CD4-positive, alpha-beta T cell treated with Interleukin-12 subunit alpha and Interleukin-12 subunit beta, for 1 hour (primary cell): ENCODE data around the gene IER5L.
"Not testable (repeated sequence)": the region's sequence is repeated elsewhere in the genome, so short reads cannot be mapped to it uniquely, and the experiment has no call there.

Experiments
- DNase-seq: peaks from one replicate; pipeline ENCODE4 v3.0.0-alpha.2; 2020

IER5L gene

GRCh38 chr9:129138144-129138462 lies 40.0 kb downstream of the IER5L start:
- no peak for DNase-seq

- no peak for DNase-seq
Observed at GRCh38 chr9:129137292-129138143, 40.5 kb downstream of the IER5L start.

DNA sequence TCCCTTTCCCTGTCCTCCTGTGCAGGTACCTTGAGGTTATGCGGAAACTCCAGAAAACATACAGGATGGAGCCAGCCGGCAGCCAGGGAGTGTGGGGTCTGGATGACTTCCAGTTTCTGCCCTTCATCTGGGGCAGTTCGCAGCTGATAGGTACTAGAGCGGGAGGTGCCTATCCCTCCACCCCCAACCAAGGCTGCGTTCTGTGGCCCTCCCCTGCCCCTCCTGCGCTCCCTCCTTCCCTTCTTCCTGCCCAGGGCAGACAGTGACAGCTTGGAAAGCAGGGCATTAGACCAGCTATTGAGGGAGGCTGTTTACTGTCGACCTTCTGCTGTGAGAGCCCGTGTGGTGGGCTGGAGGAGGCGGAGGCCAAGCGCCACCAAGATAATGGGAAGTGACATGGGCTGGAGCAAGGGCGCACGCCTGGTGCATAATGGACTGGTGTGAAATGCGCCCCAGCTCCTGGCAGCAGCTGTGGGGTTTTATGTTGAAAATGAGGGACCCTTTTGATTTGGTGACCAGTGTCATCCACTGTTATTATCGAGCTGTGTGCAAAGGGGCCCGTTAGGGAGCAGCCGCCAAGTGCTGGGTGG lies 41.5 kb downstream of the IER5L start:
- DNase-seq, result no peak

DNA sequence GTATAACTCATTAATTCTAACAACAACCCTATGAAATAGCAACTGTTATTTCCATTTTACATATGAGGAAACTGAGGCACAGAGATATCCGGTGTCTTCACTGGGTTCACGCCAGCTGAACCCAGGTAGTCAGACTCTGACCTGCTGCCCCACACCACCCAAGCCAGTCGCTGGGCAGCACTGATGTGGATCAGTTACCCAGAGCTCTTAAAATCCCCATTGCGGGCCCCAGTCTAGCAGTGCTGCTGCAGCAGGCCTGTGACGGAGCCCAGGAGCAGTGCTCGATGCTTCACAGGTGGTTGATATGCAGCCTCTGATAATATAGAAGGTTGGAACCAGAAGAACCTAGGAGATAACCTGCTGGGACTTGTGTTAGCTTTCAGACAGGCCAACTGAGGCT lies 42.6 kb downstream of the IER5L start:
- no peak for DNase-seq

DNA sequence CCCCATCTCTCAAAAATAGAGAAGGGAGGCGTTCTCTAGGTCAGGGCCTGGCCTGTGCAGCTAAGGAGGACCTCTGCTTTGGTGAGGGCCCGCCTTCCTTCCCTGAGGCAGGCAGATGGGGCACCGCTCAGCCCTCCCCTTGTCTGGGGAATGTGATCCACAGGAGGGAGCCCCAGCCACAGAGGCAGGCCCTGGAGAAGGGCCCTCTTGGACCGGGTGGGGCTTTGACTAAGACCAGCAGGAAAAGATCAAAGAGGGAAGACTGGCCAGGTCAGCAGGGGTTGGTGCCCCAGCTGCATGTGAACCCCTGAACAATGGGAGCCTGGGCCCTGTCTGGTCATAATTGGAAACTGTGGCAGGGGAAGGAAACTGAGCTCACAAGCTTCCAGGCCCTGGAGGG lies 45.0 kb downstream of the IER5L start:
- no peak for DNase-seq

DNA sequence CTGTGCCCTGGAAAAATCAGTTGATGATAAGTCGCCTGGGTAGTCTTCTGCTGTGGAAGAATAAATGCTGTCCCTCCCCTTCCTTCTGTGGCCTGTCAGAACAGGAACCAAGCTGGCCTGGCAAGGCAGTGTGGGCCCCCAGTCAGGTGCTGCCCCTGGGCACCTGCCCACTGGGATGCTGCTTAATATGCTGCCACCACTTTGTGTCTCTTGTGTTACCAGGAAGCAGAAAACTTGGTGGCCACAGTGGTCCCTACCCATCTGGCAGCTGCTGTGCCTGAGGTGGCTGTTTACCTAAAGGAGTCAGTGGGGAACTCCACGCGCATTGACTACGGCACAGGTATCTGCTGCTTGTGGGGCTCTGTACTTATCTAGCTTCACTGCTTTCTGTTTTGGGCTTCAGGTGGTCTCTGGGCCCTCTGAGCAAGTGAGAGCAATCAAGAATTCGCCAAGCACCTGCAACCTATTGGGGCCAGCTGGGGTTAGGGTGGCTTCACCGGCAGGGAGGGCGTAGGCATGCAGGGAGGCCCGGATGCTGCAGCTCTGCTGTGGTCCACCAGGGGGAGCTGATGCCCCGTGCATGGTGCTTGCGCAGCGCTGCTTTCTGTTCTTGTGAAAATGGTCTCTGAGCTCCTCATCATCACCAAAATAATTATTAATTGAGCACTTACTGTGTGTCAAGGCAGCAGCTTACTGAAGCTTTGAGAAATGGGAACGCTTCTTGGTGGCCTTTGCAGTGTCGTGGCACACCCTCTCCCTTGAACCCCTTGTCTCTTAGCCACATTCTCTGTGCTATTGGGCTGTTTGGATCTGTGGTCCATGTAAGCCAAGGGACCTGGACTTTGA lies 46.5 kb downstream of the IER5L start:
- DNase-seq, result peak; percentile 88

GRCh38 chr9:129130791-129131190 lies 47.3 kb downstream of the IER5L start:
- no peak for DNase-seq

DNA sequence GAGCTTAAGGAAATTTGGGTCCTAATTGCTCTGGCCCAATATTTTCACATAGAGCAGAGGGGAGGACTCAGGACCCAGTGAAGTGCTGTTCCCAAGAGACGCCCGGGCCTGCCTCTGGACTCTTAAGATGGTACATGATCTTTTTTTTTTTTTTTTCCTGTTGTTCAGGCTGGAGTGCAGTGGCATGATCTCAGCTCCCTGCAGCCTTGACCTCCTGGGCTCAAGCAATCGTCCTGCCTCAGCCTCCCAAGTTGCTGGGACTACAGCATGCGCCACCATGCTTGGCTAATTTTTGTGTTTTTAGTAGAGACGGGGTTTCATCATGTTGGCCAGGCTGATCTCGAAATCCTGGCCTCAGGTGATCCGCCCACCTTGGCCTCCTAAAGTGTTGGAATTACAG lies 47.8 kb downstream of the IER5L start:
- DNase-seq, result not testable (repeated sequence)

DNA sequence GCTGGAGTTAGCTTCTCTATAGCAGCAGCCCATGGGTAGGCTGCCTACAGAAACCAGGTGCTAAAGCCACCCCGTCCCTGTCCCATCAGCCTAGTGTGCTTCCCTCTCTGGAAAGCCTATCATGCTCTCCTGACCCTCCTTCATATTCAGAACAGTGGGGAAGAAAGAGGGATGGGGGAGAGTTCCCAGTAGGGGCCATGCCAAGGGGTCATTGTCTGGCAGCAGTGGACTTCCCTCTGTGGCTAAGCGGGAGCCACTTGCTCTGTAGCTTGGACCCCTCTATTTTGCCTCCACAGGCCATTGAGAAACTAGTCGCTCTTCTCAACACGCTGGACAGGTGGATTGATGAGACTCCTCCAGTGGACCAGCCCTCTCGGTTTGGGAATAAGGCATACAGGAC lies 49.4 kb downstream of the IER5L start:
- no peak for DNase-seq

- DNase-seq, result no peak
Observed at GRCh38 chr9:129126749-129127618, 51.1 kb downstream of the IER5L start.
